Activated naive CD8-positive, alpha-beta T cell (primary cell): ENCODE measurements around the gene ANAPC16.

ENCODE experiments used
- H3K27ac Mint-ChIP-seq: one replicate; pipeline ENCODE4 v1.8.0; 2021; ENCODE audit warnings: mixed read lengths
- H3K27me3 Mint-ChIP-seq: one replicate; pipeline ENCODE4 v1.8.0; 2021; ENCODE audit warnings: mixed read lengths
- H3K36me3 Mint-ChIP-seq: one replicate; pipeline ENCODE4 v1.8.0; 2021; ENCODE audit warnings: mixed read lengths
- H3K4me1 Mint-ChIP-seq: one replicate; pipeline ENCODE4 v1.8.0; 2021; ENCODE audit warnings: low read depth, mixed read lengths
- H3K4me3 Mint-ChIP-seq: one replicate; pipeline ENCODE4 v1.8.0; 2021; ENCODE audit warnings: mild to moderate bottlenecking, mixed read lengths
- H3K9me3 Mint-ChIP-seq: one replicate; pipeline ENCODE4 v1.8.0; 2021; ENCODE audit warnings: low read depth, mixed read lengths

ANAPC16 gene

DNA sequence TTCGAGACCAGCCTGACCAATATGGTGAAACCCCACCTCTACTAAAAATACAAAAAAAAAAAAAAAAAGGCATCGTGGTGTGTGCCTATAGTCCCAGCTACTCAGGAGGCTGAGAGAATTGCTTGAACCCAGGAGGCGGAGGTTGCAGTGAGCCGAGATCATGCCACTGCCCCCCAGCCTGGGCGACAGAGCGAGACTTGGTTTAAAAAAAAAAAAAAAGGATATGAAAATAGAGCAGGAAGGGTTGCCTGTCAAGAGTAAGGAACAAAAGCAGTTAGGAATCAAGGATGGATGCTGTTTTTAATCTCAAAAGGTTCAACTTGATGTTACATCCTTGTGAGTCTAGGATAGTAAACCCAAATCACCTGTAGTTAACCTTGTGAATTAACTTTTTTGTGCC is 12.0 kb downstream of the ANAPC16 start:
- Mint-ChIP-seq H3K27ac (no peak overlapping the region), H3K9me3 (no peaks in the 10 kb centered on the region), H3K27me3 (no peaks in the 10 kb centered on the region), H3K36me3 (peaks cover 2% of the 10 kb centered on the region), H3K4me1 (peaks cover 56% of the 10 kb centered on the region), H3K4me3 (no peak overlapping the region)

DNA sequence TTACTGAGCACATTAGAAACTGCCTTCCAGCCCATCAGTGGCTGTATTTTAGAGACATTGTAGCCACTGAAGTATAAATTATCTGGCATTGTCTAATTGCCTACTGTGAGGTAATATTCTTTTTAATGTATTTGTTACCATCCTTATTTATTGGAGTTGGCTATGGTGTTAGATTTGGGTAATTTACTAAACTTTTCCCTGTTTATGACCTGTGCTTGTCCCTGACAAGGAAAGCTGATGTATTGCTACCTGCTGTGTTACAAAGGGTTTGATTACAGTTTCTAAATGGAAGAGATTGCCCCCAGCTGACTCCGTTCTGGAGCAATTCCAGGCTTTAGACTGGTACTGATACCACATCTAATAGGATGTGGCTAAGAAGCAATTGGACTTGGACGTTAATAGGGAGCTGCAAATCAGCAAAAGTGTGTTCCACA is 12.5 kb downstream of the ANAPC16 start:
- H3K9me3 Mint-ChIP-seq = no peaks in the 10 kb centered on the region
- peak overlapping the region; percentile 55 for H3K27ac Mint-ChIP-seq
- no peak overlapping the region for H3K4me3 Mint-ChIP-seq
- H3K36me3 Mint-ChIP-seq = peaks cover 7% of the 10 kb centered on the region
- H3K27me3 Mint-ChIP-seq = no peaks in the 10 kb centered on the region
- peaks cover 56% of the 10 kb centered on the region for H3K4me1 Mint-ChIP-seq

DNA sequence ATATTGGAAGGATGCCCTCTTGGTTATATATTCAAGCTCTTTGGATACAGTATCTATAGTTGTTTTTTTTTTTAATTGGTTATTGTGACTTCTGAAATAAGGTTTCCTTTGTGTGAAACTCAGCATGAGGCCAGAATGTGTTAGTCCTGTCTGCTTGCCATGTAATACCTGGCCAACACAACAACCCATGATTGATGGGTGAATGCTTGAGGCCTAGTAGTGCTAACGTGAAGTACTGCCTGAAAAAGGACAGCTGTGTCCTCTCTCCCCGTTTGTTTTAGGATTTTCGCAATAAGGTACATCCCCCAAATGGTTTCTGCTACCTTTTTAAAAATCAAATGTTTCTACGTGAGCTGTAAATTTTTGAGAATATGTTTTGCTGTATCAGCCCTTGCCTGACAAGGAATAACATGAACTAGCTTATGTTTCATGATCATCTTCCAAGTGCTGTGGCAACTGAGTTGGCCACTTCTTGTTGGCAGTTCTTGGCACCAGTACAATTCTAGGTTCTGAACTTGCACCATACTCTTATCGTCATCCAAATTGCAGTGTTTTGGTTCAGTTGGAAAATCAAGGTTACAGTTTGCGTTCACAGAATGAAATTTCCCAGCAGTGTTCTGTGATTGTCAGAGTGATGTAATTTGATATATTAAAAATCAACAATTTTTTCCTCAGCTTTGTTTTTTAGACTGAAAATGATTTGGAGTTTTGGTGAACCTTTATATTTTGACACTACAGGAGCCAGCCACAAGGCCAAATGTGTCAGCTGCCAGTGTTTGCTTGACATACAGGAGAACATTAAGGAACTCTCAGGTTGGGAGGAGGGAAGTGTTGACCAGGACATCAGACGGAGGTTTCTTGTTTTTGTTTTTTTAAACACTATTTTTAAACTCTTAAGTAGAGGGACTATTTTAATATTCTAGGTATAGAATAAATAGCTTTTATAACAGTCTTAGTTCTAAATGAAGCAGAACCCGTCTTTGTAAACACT is 13.7 kb downstream of the ANAPC16 start:
- no peaks in the 10 kb centered on the region for H3K9me3 Mint-ChIP-seq
- H3K4me3 Mint-ChIP-seq = peak overlapping the region; percentile 33
- H3K27ac Mint-ChIP-seq = peak overlapping the region; percentile 52
- H3K27me3 Mint-ChIP-seq = no peaks in the 10 kb centered on the region
- H3K4me1 Mint-ChIP-seq = peaks cover 46% of the 10 kb centered on the region
- H3K36me3 Mint-ChIP-seq = peaks cover 7% of the 10 kb centered on the region

DNA sequence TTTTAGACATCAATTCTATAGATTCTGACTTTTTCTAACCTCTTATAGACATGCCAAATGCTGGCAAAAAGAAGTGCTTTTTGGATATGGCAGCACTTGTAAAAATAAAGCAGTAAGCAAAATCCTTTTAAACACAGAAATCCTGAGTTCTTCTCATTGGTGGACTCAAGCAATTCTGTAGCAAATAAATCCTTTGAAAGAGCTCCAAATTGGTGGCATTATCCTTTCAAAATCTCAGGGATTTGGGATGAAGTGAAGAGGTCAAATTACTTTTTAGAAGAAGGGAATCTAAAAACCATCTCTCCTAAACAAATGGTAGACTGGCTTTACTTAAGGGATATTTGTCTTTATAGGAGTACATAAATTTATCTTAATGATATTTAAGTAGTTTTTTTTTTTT is 17.8 kb downstream of the ANAPC16 start:
- H3K9me3 Mint-ChIP-seq = no peaks in the 10 kb centered on the region
- H3K4me1 Mint-ChIP-seq = peaks cover 27% of the 10 kb centered on the region
- H3K27ac Mint-ChIP-seq = no peak overlapping the region
- H3K4me3 Mint-ChIP-seq = no peak overlapping the region
- peaks cover 10% of the 10 kb centered on the region for H3K36me3 Mint-ChIP-seq
- no peaks in the 10 kb centered on the region for H3K27me3 Mint-ChIP-seq

DNA sequence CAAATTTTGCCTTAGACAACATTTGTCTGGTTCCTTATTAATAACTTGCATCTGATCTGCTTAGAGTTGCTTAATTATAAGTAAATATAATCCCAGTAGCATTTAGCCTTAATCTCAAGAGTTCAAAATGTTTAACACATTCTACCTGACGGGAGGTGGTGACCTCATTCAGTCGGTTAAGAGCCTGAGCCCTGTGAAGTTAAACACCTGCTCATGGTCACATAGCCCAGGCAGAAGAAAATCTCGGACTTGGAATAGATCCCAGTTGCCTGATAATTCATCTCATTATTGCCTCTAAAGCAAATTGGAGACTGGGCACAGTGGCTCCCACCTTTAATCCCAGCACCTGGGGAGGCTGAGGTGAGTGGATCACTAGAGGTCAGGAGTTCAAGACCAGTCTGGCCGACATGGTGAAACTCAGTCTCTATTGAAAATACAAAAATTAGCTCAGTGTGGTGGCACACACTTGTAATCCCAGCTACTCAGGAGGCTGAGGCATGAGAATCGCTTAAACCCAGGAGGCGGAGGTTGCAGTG is 18.8 kb downstream of the ANAPC16 start:
- Mint-ChIP-seq H3K27ac (no peak overlapping the region), H3K9me3 (no peaks in the 10 kb centered on the region), H3K4me1 (peaks cover 20% of the 10 kb centered on the region), H3K27me3 (no peaks in the 10 kb centered on the region), H3K36me3 (peaks cover 10% of the 10 kb centered on the region), H3K4me3 (no peak overlapping the region)

DNA sequence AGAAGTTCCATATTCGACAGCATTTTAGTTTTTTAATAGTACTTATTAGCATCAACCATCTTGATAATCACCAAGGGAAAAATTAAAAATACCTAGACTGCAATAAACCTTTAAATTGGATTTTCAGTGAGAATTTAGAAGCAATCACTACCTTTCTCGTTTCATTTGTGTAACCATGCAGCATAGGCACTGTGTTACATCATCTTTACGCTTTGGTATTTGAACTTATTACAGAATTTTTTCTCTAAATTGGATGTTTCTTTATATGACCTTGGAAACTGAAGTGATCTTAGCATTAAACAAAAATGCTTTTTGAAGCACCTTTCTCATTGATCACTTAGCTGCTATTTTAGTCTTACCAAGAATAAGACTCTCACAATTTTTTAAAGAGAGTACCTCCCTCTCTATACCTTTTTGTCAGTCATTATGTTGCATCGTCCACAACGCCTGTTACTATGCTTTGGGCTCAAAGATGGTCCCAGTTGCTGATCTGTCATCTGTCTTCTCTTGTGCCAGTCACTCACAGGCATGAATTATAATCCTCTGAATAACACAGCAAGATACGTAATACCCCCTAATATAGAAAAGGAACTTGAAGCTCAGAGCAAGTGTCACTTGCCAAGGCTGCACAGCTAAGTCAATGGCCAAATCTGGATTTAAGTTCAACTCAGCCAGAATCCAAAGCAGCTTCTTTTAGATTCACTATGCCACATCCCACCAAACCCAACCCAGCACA is 19.9 kb downstream of the ANAPC16 start:
- Mint-ChIP-seq H3K36me3 (peaks cover 10% of the 10 kb centered on the region), H3K27me3 (no peaks in the 10 kb centered on the region), H3K4me1 (peaks cover 15% of the 10 kb centered on the region), H3K4me3 (no peak overlapping the region), H3K9me3 (no peaks in the 10 kb centered on the region), H3K27ac (peak overlapping the region; percentile 42)

DNA sequence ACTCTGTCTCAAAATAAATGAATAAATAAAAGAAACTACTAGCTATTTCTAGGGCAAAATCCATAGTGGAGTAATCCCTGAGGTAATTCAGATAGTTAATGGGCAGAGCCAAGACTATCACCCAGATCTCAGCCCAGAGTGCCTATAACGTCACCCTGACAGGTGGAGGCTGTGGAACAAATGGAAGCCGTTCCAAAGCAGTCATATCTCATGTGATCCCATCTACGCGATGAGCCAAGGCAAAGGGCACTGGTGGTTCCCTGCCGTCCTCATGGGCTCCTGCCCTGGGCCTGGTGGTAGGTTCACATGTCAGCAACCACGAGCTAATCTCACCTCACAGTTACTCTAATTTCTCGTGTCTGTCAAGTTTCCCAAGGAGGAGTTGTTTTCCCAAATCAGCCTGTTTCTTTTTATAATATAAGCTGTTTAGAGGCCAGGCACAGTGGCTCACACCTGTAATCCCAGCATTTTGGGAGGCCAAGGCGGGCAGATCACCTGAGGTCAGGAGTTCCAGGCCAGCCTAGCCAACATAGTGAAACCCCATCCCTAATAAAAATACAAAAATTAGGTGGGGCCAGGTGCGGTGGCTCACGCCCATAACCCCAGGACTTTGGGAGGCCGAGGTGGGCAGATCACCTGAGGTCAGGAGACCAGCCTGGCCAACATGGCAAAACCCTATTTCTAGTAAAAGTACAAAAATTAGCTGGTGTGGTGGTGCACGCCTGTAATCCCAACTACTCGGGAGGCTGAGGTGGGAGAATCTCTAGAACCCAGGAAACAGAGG is 22.8 kb downstream of the ANAPC16 start:
- Mint-ChIP-seq H3K4me3 (no peak overlapping the region), H3K9me3 (no peaks in the 10 kb centered on the region), H3K27me3 (no peaks in the 10 kb centered on the region), H3K36me3 (peaks cover 3% of the 10 kb centered on the region), H3K4me1 (peaks cover 34% of the 10 kb centered on the region), H3K27ac (peak overlapping the region; percentile 78)

DNA sequence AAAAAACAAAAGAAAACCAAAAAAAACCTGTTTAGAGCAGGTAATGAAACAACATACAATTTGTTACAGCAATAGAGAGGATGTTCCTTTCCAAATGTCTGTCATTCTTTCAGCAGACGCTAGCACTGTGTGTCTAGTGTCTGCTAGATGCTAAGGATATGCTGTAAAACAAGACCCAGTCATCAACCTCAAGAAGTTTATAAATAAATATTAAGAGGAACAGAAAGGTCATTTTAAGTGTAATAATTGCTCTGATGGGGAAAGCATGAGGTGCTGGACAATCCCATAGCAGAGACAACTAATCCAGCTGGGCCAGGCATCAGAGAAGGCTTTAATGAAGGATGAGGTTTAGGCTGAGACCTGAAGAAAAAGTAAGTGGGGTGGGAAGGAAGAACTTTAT is 23.6 kb downstream of the ANAPC16 start:
- Mint-ChIP-seq H3K4me3 (no peak overlapping the region), H3K9me3 (no peaks in the 10 kb centered on the region), H3K27me3 (no peaks in the 10 kb centered on the region), H3K27ac (peak overlapping the region; percentile 62), H3K4me1 (peaks cover 42% of the 10 kb centered on the region), H3K36me3 (peaks cover 3% of the 10 kb centered on the region)

DNA sequence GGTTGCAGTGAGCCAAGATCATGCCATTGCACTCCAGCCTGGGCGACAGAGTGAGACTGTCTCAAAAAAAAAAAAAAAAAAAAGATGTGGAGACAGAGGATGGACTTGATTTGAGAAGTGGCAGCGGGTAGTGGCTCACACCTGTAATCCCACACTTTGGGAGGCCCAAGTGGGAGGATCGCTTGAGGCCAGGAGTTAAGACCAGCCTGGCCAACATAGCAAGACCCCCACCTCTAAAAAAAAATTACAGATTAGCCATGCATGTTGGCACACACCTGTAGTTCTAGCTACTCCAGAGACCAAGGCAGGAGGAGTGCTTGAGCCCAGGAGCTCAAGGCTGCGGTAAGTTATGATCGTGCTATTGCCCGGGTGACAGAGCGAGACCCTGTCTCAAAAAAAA is 24.6 kb downstream of the ANAPC16 start:
- H3K27ac Mint-ChIP-seq = no peak overlapping the region
- H3K4me1 Mint-ChIP-seq = peaks cover 51% of the 10 kb centered on the region
- no peaks in the 10 kb centered on the region for H3K27me3 Mint-ChIP-seq
- peaks cover 3% of the 10 kb centered on the region for H3K36me3 Mint-ChIP-seq
- H3K4me3 Mint-ChIP-seq = no peak overlapping the region
- no peaks in the 10 kb centered on the region for H3K9me3 Mint-ChIP-seq

DNA sequence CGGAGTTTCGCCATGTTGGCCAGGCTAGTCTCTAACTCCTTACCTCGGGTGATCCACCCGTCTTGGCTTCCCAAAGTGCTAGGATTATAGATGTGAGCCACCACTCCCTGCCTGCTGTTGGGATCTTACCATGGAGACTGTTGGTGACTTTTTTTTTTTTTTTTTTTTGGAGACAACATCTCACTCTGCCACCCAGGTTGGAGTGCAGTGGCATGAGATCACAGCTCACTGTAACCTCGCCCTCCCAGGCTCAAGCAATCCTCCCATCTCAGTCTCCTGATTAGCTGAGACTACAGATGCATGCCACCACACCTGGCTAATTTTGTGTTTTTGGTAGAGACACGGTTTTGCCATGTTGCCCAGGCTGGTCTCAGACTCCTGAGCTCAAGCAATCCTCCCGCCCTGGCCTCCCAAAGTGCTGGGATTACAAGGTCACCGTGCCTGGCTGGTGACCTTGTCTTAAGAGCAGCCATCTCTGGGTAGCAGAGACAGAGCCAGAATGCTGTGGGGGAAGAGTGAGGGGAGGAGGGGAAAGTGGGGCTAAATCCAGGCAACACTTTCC is 26.0 kb downstream of the ANAPC16 start:
- Mint-ChIP-seq H3K9me3 (no peaks in the 10 kb centered on the region), H3K4me1 (peaks cover 63% of the 10 kb centered on the region), H3K36me3 (peaks cover 2% of the 10 kb centered on the region), H3K4me3 (peak overlapping the region; percentile 30), H3K27ac (peak overlapping the region; percentile 62), H3K27me3 (no peaks in the 10 kb centered on the region)

DNA sequence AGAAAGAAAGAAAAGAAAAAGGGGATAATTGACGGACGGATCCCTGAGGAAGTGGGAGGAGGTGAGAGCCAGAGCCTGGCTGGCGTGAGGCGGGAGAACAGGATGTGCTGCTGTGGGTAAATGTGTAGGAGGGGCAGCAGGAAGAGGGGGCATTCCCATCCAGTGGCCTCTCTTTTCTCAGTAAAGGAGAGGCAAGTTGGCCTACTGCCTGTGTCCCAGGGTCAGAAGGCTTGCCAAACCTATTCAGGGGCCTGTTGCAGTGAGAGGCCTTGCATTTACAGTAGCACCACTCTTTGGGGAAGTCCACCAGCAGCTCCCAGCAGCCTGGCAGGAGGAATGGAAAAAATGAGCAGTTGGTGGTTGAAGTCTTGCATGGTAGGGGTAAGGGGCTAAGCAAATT is 26.9 kb downstream of the ANAPC16 start:
- Mint-ChIP-seq H3K36me3 (no peaks in the 10 kb centered on the region), H3K27me3 (no peaks in the 10 kb centered on the region), H3K9me3 (no peaks in the 10 kb centered on the region), H3K4me3 (peak overlapping the region; percentile 52), H3K4me1 (peaks cover 69% of the 10 kb centered on the region), H3K27ac (peak overlapping the region; percentile 74)

DNA sequence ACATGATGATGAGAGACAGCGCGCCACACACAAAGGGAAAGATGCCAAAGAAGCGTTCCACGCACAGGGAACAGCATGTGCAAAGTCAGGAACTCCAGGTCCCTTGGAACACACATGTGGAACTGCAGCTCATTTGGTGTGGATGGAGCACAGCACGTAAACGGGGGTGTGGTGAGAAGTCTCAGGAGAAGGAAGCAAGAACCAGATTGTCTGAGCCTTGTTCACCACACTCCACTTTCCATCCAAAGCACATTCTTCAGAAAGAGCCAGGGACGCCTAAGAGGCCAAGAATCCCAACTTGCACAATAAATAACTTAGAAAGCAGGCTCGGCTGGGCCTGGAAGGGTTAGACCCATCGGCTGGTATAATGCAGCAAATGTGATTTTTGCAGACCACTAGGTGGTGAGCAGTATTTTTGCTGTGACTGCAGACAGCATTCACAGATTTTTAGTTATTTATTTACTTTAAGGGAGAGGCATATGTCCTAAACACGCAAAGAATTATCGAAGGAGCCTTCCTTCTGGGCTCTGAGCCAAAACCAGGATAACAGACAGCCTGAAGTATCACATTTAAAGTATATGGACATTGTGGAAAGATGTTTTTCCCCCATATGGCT is 28.1 kb downstream of the ANAPC16 start:
- Mint-ChIP-seq H3K27me3 (no peaks in the 10 kb centered on the region), H3K27ac (peak overlapping the region; percentile 90), H3K9me3 (no peaks in the 10 kb centered on the region), H3K36me3 (no peaks in the 10 kb centered on the region), H3K4me1 (peaks cover 80% of the 10 kb centered on the region), H3K4me3 (peak overlapping the region; percentile 47)

DNA sequence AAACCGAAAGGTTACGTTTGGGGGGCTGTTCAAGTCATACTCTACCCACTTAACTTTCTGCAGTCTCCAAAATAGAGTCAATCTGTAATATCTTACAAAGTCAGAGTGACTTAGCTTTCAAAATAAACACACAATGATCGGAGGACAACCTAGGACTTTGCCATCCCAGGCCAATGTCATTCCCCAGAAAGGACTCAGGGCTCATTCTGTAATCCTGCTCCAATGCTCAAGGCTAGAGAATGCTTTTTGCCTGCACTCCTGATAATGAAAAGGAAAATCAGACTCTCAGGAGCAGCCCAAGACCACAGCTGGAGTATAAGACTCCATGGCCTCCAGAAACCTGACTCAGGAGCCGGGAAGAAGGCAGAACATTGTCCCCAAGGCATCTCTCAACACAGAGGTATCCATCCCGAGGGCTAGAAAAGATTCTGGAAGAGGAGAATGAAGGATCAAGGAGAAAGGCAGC is 28.8 kb downstream of the ANAPC16 start:
- no peaks in the 10 kb centered on the region for H3K9me3 Mint-ChIP-seq
- no peaks in the 10 kb centered on the region for H3K36me3 Mint-ChIP-seq
- H3K27ac Mint-ChIP-seq = peak overlapping the region; percentile 90
- peak overlapping the region; percentile 47 for H3K4me3 Mint-ChIP-seq
- no peaks in the 10 kb centered on the region for H3K27me3 Mint-ChIP-seq
- peaks cover 79% of the 10 kb centered on the region for H3K4me1 Mint-ChIP-seq
